Thyroid gland (tissue), 4 donors: ENCODE measurements around the gene KPNA2. TPM values are rescaled to one million over a fixed set of nuclear protein-coding genes. Genes with fewer than 3 reads are reported as not detected.
"Not testable (repeated sequence)": the region's sequence is repeated elsewhere in the genome, so short reads cannot be mapped to it uniquely, and the experiment has no call there.

Experiments
- DNase-seq, 2 donors: peaks; one replicate each; pipeline ENCODE4 v3.0.0-alpha.2; 2019
- H3K27ac ChIP-seq, 3 donors: fragments of 200-600 bp; sonication (generic); 1 replicate in 2 of 3; 2 replicates in 1 of 3; pipeline ENCODE4 v1.5.1; 2016 to 2019; ENCODE audit warnings: mild to moderate bottlenecking in 1 of 3, moderate library complexity in 1 of 3
- H3K27me3 ChIP-seq: fragments of 200-600 bp; sonication (generic); one replicate; pipeline ENCODE4 v1.5.1; 2019
- H3K36me3 ChIP-seq, 2 donors: fragments of 200-600 bp; sonication (generic); one replicate each; pipeline ENCODE4 v1.5.1; 2016 to 2019
- H3K4me1 ChIP-seq, 2 donors: fragments of 200-600 bp; sonication (generic); one replicate each; pipeline ENCODE4 v1.5.1; 2017 to 2019
- H3K4me3 ChIP-seq, 3 donors: fragments of 200-600 bp; sonication (generic); replicated peaks in 1 of 3; 1 replicate in 2 of 3; 2 replicates in 1 of 3; pipeline ENCODE4 v1.5.1; 2016; ENCODE audit warnings: mild to moderate bottlenecking in 1 of 3
- H3K9me3 ChIP-seq: fragments of 200-600 bp; sonication (generic); one replicate; pipeline ENCODE4 v1.5.1; 2017
- POLR2A ChIP-seq, 2 donors: fragments of 450-650 bp; IDR thresholded peaks; one replicate each; pipeline ENCODE4 v1.6.1; 2017; ENCODE audit warnings: antibody characterized with exemption in 2 of 2, mild to moderate bottlenecking in 2 of 2, moderate library complexity in 1 of 2
- WGBS, 2 donors: methylation state at CpG; one replicate each; pipeline ENCODE4 v1.1.5; 2017; 5-methylcytosine and 5-hydroxymethylcytosine counted together
- intact Hi-C: fragments of 100-400 bp; cut with DNase I; formaldehyde crosslinking; loops from one replicate; pipeline ENCODE4 v1.15.1; 2023
- total RNA-seq, 4 donors: library from RNA; depleted of rRNA; stranded (reverse); fragments of >200 nt; gene quantifications; one replicate each; pipeline ENCODE4 v1.2.3, GENCODE V29; 2016
- TF ChIP-seq, protein P1 (sequence below), 6 experiments: fragments of 200-600 bp in 3 of 6; fragments of 450-650 bp in 3 of 6; sonication (generic) in 3 of 6; IDR thresholded peaks; one replicate each; pipeline ENCODE4 v1.5.1; 2016 to 2019; ENCODE audit warnings: antibody characterized with exemption in 6 of 6, mild to moderate bottlenecking in 2 of 6, inconsistent platforms in 1 of 6, moderate library complexity in 1 of 6

Gene KPNA2
- total RNA-seq, 4 donors from 2014 or later, result 13.3 to 25.8 (median 17.5) TPM

DNA sequence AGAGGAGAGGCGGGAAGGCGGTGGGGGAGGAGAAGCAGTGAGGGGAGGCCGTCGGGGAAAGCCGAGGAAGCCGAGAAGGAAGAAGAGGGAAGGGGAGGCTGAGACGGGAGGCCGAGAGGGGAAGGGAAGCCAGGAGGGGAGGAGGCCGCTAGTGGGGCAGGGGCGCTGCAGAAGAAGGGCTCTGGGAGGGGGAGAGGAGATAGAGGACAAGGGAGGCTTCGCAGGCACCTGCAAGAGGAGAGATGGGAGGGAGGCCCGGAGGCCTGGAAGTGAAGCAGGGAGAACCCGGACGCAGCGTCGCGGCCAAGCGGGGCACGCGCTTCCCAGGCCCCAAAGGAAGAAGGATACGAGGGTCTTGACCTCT is 41.6 kb upstream of the KPNA2 start:
- TF ChIP-seq, protein P1, sequence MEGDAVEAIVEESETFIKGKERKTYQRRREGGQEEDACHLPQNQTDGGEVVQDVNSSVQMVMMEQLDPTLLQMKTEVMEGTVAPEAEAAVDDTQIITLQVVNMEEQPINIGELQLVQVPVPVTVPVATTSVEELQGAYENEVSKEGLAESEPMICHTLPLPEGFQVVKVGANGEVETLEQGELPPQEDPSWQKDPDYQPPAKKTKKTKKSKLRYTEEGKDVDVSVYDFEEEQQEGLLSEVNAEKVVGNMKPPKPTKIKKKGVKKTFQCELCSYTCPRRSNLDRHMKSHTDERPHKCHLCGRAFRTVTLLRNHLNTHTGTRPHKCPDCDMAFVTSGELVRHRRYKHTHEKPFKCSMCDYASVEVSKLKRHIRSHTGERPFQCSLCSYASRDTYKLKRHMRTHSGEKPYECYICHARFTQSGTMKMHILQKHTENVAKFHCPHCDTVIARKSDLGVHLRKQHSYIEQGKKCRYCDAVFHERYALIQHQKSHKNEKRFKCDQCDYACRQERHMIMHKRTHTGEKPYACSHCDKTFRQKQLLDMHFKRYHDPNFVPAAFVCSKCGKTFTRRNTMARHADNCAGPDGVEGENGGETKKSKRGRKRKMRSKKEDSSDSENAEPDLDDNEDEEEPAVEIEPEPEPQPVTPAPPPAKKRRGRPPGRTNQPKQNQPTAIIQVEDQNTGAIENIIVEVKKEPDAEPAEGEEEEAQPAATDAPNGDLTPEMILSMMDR (IDR thresholded peaks at IDR 0.05), result no peak
- TF ChIP-seq POLR2A (IDR thresholded peaks at IDR 0.05), result no peak
- no peak for DNase-seq
- Histone ChIP-seq H3K36me3 (no peaks in the 10 kb centered on the region), H3K9me3 (no peaks in the 10 kb centered on the region), H3K4me1 (peaks cover 11 to 17% of the 10 kb centered on the region in 2 donors), H3K4me3 (peak overlapping the region in 2 of 3 donors; percentile 50 to 58), H3K27me3 (no peaks in the 10 kb centered on the region), H3K27ac (peak overlapping the region; percentile 95 to 98 (median 95))
- WGBS, 2 donors, result 3 to 6% methylated on average over 21 of the region's 21 CpGs
- intact Hi-C loops, result no loop called here

DNA sequence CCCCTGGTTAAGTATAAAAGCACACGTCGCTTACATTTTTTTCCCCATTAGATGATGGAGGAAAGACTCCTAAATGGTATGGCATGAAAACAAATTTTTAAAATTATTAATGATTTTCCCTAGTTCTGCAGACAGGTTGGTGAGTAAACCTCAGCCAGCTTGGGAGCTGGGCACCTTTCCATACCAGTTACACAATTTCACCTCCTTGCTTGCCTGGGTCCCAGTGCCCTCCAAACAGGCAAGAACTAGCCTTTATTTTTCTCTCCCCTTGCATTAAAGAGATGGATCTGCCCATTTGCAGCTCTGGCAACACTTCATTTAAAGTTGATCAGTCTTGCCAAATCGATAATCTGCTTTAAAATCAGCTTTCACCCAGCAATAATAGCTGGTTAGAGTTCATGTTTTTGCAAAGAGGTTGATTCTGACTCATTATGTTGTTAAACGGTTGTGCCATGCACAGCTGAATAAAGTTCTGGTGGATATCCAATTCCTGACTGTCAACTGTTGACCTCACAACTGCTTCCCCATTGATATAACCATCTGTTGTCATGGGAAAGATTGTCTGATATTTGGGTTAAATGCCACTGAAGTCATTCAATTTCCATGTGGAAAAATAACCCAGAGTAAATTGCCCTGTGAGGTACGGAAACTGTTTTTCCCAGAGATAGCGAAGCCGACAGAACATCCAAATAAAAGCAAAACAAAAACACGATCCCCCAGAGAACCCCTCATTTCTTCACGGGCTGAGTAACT is 40.5 kb upstream of the KPNA2 start:
- peak; percentile 36 to 43 for DNase-seq

DNA sequence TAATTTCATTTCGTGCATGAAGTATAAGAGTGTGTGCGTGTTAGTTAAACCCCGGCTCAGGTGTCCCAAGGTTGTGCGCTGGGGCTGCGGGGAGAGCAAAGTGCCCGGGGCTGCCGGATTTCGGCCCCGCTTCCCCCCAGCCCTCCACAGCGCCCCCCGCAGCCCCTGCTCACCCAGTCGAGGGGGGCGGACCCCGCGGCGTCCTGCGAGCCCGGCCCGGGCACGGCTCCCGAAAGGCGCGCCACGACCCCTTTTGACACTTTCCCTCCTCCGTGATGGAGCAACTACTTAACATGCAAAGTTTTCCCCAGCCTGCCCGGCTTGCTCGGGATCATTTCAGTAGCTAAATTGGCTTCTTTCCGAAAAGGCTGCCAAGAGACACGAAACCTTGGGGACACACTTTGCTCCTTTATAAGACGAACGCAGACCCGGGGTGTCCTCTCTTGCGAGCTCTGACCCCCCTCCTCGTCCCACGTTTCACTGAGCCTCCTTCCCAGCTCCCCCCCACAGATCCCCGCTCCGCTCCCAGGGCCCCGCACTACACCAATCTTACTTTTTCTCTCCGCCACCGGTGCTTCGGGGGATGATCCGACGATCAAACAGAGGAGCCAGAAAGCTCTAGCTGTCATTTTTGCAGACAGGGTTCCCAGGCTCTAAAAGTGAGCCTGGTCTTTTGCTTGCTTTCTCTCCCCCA is 39.8 kb upstream of the KPNA2 start:
- Histone ChIP-seq H3K27ac (peak overlapping the region in 2 of 3 donors; percentile 27 to 50), H3K27me3 (no peaks in the 10 kb centered on the region), H3K36me3 (no peaks in the 10 kb centered on the region), H3K4me1 (peaks cover 11 to 17% of the 10 kb centered on the region in 2 donors), H3K4me3 (peak overlapping the region; percentile 10 to 50 (median 23)), H3K9me3 (no peaks in the 10 kb centered on the region)
- peak in 1 of 2 donors; percentile 17 for DNase-seq
- no peak for TF ChIP-seq POLR2A (IDR thresholded peaks at IDR 0.05)
- TF ChIP-seq, protein P1 (IDR thresholded peaks at IDR 0.05), result no peak
- 1% methylated on average over 26 to 36 of the region's 43 CpGs for WGBS, 2 donors
- intact Hi-C loops, result no loop called here

More for the DNA sequence above, 40.5 kb upstream of the KPNA2 start:
- WGBS, 2 donors, result 16% methylated on average over 9 of the region's 9 CpGs
- no peaks in the 10 kb centered on the region for H3K9me3 ChIP-seq
- intact Hi-C loops, result no loop called here
- peaks cover 11 to 17% of the 10 kb centered on the region in 2 donors for H3K4me1 ChIP-seq
- TF ChIP-seq, protein P1 (IDR thresholded peaks at IDR 0.05), result no peak
- TF ChIP-seq POLR2A (IDR thresholded peaks at IDR 0.05), result no peak
- peak overlapping the region in 2 of 3 donors; percentile 23 to 50 for H3K4me3 ChIP-seq
- peak overlapping the region; percentile 13 to 50 (median 27) for H3K27ac ChIP-seq
- no peaks in the 10 kb centered on the region for H3K27me3 ChIP-seq
- no peaks in the 10 kb centered on the region for H3K36me3 ChIP-seq

DNA sequence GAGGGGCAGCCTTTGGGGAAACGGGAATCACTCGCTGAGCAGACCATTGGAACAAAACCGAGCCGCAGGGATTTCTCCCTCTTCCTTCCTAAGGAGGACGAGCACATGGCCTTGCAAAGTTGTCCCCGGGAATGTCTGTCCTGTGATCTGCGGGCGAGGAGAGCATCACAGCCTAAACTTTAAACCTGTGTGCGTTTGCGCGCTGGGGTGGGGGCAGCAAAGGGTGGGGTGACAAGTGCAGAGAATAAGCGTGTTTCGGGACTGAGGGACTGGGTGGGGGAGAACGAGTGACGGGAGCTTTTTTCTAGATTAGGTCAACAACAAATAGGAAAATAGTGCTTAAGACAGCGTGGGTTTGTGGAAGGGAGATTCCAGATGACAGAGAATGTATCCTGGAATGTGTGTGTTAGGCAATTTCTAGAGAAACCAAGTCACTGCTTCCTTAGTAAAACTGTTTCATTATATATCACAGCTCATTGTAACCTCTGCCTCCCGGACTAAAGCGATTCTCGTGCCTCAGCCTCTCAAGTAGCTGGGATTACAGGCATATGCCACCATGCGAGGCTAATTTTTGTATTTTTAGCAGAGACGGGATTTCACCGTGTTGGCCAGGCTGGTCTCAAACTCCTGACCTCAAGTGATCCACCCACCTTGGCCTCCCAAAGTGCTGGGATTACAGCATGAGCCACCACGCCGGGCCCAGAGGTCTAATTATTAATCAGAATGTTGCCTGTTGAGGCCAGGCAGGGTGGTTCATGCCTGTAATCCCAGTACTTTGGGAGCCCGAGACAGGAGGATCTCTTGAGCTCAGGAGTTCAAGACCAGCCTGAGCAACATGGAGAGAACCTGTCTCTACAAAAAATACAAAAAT is 39.0 kb upstream of the KPNA2 start, which contains the start of gene C17orf58:
TSS of gene C17orf58 (minus strand) at position 169 of the 871 bp plus-strand sequence. CDS start 271 bp downstream, outside the sequence.
- 31 to 32% methylated on average over 25 of the region's 25 CpGs for WGBS, 2 donors
- H3K4me3 ChIP-seq, result peak within 1 kb of the TSS; percentile 10 to 50 (median 23)
- H3K9me3 ChIP-seq, H3K27me3 ChIP-seq, H3K36me3 ChIP-seq, intact Hi-C loops, DNase-seq: not testable (repeated sequence)
- H3K27ac ChIP-seq, result peak within 1 kb of the TSS in 2 of 3 donors; percentile 27 to 50
- peaks cover 11 to 17% of the 10 kb centered on the region in 2 donors for H3K4me1 ChIP-seq

DNA sequence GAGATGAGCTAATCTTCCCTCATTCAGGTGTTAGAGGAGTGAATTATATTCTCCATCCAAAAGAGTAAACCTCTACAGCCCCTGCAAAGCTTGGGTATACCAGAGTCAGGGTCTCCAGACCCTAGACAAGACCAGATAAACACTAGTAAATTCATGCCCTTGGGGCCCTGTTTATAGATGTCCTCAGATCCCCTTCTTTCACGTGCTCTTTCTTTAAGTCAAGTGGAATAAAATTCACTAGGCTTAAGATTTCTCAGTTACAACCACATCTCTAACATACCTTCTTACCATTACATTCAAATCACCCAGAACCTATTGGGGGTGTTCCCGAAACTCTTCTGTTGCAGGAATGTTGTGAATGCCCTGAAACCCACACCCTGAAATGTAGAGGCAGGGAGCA is 37.1 kb upstream of the KPNA2 start:
- TF ChIP-seq POLR2A (IDR thresholded peaks at IDR 0.05), result no peak
- TF ChIP-seq, protein P1 (IDR thresholded peaks at IDR 0.05), result no peak
- 82 to 83% methylated on average over 2 of the region's 2 CpGs for WGBS, 2 donors
- Histone ChIP-seq H3K4me3 (no peak overlapping the region), H3K4me1 (peaks cover 8 to 17% of the 10 kb centered on the region in 2 donors), H3K27me3 (no peaks in the 10 kb centered on the region), H3K9me3 (no peaks in the 10 kb centered on the region), H3K27ac (no peak overlapping the region), H3K36me3 (no peaks in the 10 kb centered on the region)
- intact Hi-C loops, result no loop called here
- no peak for DNase-seq
